Left kidney (tissue), 2 donors: ENCODE results near the gene EXOSC1. TPM values are rescaled to one million over a fixed set of nuclear protein-coding genes. Genes with fewer than 3 reads are reported as not detected.
A peak's percentile ranks its signal among the peaks of the same experiment; 100 is the strongest.
"Not testable (repeated sequence)": the region's sequence is repeated elsewhere in the genome, so short reads cannot be mapped to it uniquely, and the experiment has no call there.

ENCODE experiments used
- DNase-seq: peaks from one replicate; pipeline ENCODE4 v3.0.0-alpha.2; 2013
- polyA plus RNA-seq: library from polyadenylated mRNA; unstranded; fragments of 120-200 nt; gene quantifications from one replicate; pipeline ENCODE4 v1.2.1, GENCODE V29; 2013; ENCODE audit not compliant: insufficient read length

EXOSC1 gene
- polyA plus RNA-seq, 1 donor: 41.3 TPM

DNA sequence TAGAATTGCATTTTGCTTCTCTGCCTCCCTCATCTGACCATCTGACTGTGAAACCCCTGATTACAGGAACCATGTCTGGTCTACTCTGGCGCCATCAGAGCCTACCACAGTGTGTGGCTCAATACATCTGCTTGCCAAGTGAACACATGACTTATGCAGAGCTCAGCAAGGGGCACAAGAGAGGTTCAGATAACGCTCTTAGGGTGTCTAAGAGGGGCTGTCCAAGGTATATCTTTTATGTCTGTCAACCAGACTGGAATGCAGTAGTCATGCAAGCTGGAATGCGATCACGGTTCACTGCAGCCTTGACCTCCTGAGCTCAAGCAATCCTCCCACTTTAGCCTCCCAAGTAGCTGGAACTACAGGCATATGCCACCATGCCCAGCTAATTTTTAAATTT is 34.4 kb downstream of the EXOSC1 start:
- no peak for DNase-seq

DNA sequence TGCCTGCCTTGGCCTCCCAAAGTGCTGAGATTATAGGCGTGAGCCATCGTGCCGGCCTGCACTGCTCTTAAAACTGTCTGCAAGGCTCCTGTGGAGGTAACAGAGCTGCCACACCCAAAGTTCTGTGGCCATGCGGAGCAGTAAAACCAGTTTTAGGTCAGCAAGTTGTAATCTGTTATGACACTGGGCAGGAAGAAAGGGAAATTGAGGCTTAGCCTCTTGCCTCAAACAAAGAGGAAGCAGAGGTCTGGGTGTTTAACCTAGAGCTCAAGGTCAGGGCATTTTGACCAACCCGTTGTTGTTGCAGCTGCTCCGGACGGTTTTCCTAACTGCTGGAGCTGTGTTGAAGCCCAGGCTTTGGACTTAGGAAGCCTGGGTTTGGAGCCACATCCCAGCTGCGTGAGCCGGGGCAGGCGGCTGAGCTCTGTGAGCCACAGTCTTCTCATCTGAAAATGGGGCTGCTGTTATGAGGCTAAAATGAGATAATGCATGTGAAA is 37.3 kb downstream of the EXOSC1 start:
- no peak for DNase-seq

DNA sequence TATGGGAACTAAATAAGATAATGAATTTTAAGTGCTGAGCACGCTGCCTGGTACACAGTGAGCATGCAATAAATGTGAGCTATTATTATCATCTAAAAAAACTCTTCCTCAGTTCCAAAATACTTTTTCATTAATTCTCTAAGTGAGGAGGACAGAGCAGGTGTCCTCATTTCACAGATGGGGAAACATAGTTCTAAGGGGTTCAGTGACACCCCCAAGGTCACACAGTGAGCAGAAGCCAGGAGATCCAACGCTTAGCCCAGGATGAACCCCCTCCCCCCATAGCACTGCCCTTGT is 37.9 kb downstream of the EXOSC1 start:
- no peak for DNase-seq

DNA sequence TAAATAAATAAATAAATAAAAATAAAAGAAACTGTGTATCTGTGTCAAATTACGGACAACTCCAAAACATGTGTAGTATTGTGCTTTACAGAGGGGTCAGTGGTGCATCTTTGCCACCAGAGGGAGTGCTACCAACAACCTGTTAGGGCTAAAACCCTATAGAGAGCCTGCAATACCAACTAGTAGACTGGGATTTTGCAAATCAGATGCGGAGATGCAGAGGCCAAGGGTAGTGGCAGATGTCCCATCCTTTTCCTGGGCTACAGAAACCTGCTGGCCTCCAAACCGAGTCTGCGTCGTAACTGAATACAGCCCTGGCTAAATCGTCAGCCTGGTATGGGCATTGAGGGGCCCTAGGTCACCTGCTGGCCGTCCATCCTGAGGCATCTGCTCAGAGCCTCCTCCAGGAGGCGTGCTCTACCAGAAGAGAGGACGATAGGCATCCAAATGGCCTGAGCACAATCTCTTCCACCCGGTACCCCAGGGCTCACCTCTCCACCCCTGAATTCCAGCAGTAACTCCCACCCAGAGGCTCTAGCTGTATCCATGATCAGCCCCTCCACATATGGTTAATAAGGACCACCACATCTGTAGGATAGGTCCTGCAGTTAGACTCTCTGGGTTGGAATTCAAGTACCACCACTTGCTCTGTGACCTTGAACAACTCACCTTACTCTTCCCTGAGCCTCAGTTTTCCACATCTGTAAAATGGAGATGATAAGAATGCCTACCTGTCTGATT is 38.4 kb downstream of the EXOSC1 start:
- peak; percentile 75 for DNase-seq

DNA sequence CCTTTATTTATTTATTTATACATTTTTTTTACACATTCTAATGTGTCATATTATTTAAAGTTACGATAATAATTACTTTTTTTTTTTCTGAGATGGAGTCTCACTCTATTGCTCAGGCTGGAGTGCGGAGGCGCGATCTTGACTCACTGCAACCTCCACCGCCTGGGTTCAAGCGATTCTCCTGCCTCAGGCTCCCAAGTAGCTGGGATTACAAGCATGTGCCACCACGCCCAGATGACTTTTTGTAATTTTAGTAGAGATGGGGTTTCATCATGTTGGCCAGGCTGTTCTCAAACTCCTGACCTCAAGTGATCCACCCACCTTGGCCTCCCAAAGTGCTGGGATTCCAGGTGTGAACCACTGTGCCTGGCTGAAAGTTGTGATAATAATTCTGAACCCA is 39.3 kb downstream of the EXOSC1 start:
- not testable (repeated sequence) for DNase-seq

DNA sequence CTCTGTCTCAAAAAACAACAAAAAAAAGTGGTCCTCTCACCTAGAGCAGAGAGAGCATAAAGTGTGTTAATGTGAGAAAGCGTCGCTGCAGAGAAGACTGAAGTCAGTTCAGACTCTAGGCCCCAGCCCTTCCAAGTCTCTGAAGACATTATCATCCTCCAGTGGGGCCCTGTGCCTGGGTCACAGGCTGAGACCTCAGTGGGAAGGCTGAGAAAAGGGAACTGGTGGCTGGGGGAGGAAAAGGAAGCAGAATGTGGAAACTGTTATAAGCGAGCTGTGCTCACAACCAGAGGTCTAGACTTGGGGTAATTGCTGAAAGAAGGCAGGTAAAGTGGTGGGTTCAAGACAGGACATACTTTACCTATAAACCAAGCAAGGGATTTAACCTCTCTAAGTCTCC is 39.7 kb downstream of the EXOSC1 start:
- DNase-seq: no peak

DNA sequence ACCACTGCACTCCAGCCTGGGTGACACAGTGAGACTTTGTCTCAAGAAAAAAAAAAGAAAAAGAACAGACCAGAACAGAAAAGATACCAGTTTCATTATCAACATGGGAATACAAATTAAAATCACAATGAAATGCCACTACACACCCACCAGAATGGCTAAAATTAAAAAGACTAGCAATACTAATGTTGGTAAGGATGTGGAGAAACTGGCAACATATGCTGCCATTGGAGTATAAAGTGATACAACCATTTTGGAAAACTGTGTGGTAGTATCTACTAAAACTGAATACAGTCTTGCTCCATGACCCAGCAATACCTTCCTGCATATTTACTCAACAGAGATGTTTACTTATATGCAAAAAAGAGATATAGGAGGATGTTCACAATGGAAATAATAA is 41.8 kb downstream of the EXOSC1 start:
- DNase-seq: no peak

DNA sequence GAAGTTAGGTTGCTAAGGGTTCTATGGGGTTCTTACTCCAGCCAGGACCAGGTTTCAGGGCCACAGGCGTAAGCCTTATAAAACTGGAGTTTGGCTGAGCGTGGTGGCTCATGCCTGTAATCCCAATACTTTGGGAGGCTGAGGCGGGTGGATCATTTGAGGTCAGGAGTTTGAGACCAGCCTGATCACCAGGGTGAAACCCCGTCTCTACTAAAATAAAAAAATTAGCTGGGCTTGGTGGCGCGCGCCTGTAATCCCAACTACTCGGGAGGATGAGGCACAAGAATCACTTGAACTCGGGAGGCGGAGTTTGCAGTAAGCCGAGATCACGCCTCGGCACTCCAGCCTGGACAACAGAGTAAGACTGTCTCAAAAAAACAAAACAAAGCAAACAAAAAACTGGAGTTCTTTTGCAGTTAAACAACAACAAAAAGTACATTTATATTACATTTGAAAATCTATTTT is 44.3 kb downstream of the EXOSC1 start:
- no peak for DNase-seq

DNA sequence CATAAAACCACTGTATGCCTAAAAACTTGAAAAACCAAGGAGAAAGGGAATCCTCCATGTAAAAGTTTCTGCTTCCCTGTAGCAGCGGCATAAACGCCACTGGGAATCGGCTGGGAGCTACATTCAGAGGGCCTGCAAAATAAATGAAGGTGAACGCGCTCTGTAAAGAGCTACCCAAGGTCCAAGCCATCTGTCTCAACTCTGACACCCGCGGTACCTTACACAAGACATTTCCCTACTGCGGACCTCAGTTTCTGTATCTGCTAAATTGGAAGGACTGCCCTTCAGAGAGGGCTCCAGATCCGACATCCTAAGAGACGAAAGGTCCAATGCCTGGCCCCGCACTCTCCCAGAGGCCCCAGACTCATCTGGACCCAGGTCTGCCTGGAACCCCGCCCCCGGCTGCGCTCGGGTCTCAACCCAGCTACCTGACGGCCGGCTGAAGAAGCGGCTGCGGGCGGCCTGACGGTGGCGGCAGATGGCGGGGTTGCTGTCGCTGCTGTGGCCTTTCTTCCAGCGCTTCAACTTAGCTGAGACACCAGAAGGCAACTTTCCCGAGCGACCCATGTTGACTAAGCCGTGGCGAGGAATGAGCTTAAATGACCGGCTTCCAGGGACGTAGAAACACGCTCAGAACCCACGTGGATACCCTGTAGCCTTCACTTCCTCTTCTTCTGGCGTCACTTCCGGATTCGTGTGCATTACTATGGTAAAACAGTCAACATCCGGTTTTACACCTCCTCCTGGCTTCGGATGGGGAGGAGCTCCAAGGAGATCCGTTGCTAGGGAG is 44.9 kb downstream of the EXOSC1 start, which contains the start of gene RRP12:
Gene RRP12 (minus strand): TSS at position 676 of the 790 bp plus-strand sequence. CDS start 109 bp downstream, at position 567.
- peak; percentile 98 for DNase-seq

DNA sequence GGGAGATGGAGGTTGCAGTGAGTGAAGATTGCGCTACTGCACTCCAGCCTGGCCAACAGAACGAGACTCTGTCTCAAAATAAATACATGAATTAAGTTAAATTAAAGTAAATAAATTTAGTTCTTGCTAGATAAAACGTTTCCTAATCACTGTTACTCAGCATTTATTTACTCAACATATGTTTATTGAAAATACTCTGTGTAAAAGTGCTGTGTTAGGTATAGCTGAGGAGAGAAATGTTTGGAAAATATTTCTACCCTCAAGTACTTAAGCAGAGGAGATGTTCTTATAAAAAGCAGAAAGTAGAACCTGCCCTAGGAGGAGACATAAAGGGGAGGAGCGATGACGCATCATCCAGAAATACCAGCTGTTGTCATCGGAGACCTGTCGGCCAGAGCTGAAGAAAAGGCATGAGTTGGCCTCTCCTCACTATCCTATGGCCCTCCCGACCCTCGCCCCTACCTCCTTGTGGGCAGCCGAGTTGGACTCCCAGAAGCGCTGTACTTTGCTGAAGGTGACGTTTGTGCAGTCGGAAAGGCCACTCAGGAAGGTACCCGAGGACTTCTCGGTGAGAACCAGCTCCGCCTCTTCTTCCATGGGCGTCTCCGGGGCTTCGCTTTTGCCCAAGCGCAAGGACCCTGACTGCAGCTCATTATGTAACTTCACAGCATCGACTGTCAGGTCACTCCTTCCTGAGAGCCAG is 45.8 kb downstream of the EXOSC1 start:
- DNase-seq: no peak

DNA sequence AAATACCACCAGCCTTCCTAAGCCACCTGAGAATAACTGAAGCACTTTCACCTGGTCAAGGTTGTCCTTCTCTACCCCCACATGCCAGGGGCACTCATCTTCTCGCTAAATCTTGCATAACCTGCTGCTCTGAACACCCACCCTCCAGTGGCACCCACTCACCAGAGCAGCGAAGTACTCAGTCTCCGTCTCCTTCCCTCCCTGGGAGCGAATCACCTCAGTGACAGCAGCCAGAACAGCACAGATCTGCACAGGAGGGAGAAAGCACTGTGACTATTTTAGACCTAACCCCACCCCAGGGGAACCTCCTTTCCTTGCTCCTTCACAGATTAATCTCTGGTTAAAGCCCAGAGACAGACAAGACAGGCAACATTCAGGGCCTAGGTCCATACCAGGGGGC is 49.8 kb downstream of the EXOSC1 start:
- DNase-seq: no peak

DNA sequence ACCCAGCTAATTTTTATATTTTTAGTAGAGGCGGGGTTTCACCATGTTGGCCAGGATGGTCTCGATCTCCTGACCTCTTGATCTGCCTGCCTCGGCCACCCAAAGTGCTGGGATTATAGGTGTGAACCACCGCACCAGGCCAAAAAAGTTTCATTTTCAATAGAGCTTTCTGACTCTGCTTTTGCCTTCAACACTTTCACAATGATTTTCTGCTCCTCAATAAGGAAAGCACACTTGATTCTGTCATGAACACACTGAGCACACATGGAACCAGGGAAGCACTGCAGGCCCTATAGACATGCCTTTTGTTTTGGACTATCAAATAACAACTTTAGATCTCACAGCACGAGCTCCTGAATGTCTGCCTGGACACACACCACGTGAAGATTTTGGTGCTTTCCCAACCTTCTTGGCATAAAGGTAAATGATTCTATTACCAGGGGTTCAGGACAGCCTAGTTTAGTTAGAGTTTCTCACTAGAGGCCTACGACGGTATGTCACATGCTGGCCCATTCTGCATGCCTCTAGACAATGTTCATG is 52.7 kb downstream of the EXOSC1 start:
- no peak for DNase-seq

DNA sequence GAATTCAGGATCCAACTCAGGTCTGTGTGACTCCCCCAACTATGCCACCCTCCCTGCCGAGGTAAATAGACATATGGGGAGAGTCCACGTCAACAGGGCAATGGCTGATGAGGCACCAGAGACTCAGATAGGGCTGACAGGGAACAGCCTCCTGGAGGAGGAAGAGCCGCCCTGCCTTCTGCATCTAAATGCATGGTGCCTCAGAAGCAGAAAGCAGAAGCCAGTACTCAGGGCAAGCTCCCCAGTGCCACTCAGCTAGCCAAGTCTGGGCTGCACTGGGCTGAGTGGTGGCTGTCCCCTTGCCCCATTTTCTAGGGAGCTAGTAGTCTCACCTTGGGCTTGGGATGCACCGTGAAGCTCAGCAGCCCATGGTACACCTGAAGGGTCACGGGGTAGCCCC is 55.7 kb downstream of the EXOSC1 start:
- DNase-seq: no peak

DNA sequence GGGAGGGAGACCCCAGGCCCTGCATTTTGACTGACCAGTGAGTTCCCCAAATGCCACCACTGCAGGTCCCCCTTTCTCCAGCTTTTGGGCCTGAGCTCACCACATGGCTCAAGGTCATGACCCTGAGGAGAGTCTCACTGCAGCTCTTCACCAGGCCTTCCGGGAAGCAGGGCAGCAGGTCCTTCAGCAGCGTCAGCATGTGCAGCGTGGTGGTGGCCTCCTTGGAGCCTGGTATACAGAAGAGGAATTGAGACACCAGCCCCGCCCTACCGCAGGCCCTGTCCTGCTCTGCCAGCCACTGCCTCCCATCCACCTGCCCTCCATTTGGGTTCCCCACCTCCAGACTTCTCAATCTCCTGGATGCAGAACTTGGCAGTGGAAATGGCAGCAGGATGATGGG is 57.7 kb downstream of the EXOSC1 start:
- no peak for DNase-seq

Other genes starting within 250 kb of the EXOSC1 start
- gene ARHGAP19, start 153.4 kb downstream of the EXOSC1 start, polyA plus RNA-seq: 33.8 TPM
- gene FRAT1, start 126.7 kb downstream of the EXOSC1 start, polyA plus RNA-seq: 2.5 TPM
- gene FRAT2, start 111.3 kb downstream of the EXOSC1 start, polyA plus RNA-seq: 12.0 TPM
- 28.1 TPM for gene RRP12, start 44.7 kb downstream of the EXOSC1 start, polyA plus RNA-seq
- 160 TPM for gene PGAM1, start 19.8 kb downstream of the EXOSC1 start, polyA plus RNA-seq
- 39.1 TPM for gene ZDHHC16, start 169 bp upstream of the EXOSC1 start, polyA plus RNA-seq
- 105 TPM for gene MMS19, start 52.4 kb upstream of the EXOSC1 start, polyA plus RNA-seq
- 6.5 TPM for gene UBTD1, start 52.9 kb upstream of the EXOSC1 start, polyA plus RNA-seq
- gene ANKRD2, start 126.8 kb upstream of the EXOSC1 start, polyA plus RNA-seq: 0.53 TPM
- 49.0 TPM for gene HOGA1, start 138.4 kb upstream of the EXOSC1 start, polyA plus RNA-seq
- gene C10orf62, start 143.7 kb upstream of the EXOSC1 start, polyA plus RNA-seq: 1.1 TPM
- 24.7 TPM for gene MORN4, start 187.5 kb upstream of the EXOSC1 start, polyA plus RNA-seq
- gene PI4K2A, start 194.7 kb upstream of the EXOSC1 start, polyA plus RNA-seq: 18.1 TPM
- 4.0 TPM for gene AVPI1, start 241.2 kb upstream of the EXOSC1 start, polyA plus RNA-seq